Measurements from ENCODE around the gene NDUFS4. TPM values are rescaled to one million over a fixed set of nuclear protein-coding genes. Genes with fewer than 3 reads are reported as not detected.

The NDUFS4 gene
- total RNA-seq, 2 experiments from 2014 or later: 52.2 to 69.1 TPM

GRCh38 chr5:53549792-53550191, 10.6 kb upstream of the NDUFS4 start:
- intact Hi-C loops (cut with DNase I, micrococcal nuclease): no loop called here
- POLR2A ChIA-PET: no interaction called here
- no peak for ATAC-seq
- DNase-seq: no peak
- H3K36me3 Mint-ChIP-seq (ENCODE audit: low read depth): no peaks in the 10 kb centered on the region
- CTCF ChIA-PET: no interaction called here
- peaks cover 12% of the 10 kb centered on the region for H3K27me3 Mint-ChIP-seq
- H3K4me3 Mint-ChIP-seq: no peak overlapping the region
- no peak overlapping the region for H3K27ac Mint-ChIP-seq
- no peaks in the 10 kb centered on the region for H3K4me1 Mint-ChIP-seq
- no peaks in the 10 kb centered on the region for H3K9me3 Mint-ChIP-seq (ENCODE audit: low read depth)

DNA sequence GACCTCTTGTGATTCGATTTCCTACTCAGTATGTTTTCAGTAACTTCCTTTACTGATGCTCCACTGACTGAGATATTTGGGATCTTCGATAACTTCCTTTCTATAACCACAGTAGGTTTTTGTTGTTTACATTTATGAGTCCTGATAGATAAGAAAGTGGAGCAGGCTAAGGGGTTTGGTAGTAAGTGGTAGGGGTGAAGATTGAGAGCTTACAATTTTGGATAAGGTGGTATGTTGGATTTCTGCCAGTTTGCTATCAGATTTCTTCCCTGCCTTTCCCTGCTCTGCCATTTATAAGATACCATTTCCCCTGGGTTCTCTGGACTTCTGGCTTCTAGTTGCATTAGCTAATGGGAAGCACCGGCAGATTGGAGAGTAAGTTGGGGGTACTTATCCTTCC, 7.9 kb upstream of the NDUFS4 start:
- ChIA-PET POLR2A (no interaction called here), CTCF (interaction anchor here (0.5 to 0.9 kb wide), 3 partner anchors 43 to 971 kb away, joined by 3 read pairs; no protein-coding TSS in a partner anchor)
- no peak overlapping the region for H3K4me3 Mint-ChIP-seq
- ATAC-seq (no peak), DNase-seq (no peak)
- H3K9me3 Mint-ChIP-seq (ENCODE audit: low read depth): no peaks in the 10 kb centered on the region
- H3K27me3 Mint-ChIP-seq: peaks cover 29% of the 10 kb centered on the region
- no peak overlapping the region for H3K27ac Mint-ChIP-seq
- no peaks in the 10 kb centered on the region for H3K4me1 Mint-ChIP-seq
- intact Hi-C loops (cut with DNase I, micrococcal nuclease): no loop called here
- no peaks in the 10 kb centered on the region for H3K36me3 Mint-ChIP-seq (ENCODE audit: low read depth)

GRCh38 chr5:53554444-53554843, 6.0 kb upstream of the NDUFS4 start:
- CTCF ChIA-PET: no interaction called here
- no peak overlapping the region for H3K27ac Mint-ChIP-seq
- POLR2A ChIA-PET: no interaction called here
- no peak for DNase-seq
- intact Hi-C loops (cut with DNase I, micrococcal nuclease): no loop called here
- no peak overlapping the region for H3K4me3 Mint-ChIP-seq
- peaks cover 3% of the 10 kb centered on the region for H3K9me3 Mint-ChIP-seq (ENCODE audit: low read depth)
- peaks cover 2% of the 10 kb centered on the region for H3K36me3 Mint-ChIP-seq (ENCODE audit: low read depth)
- ATAC-seq: no peak
- H3K4me1 Mint-ChIP-seq: no peaks in the 10 kb centered on the region
- H3K27me3 Mint-ChIP-seq: peaks cover 37% of the 10 kb centered on the region

- Mint-ChIP-seq H3K4me3 (no peak overlapping the region), H3K4me1 (no peaks in the 10 kb centered on the region), H3K36me3 (ENCODE audit: low read depth) (peaks cover 2% of the 10 kb centered on the region), H3K27ac (no peak overlapping the region), H3K27me3 (peaks cover 35% of the 10 kb centered on the region), H3K9me3 (ENCODE audit: low read depth) (peaks cover 3% of the 10 kb centered on the region)
- ATAC-seq: no peak
- POLR2A ChIA-PET: no interaction called here
- intact Hi-C loops (cut with DNase I, micrococcal nuclease): no loop called here
- CTCF ChIA-PET: no interaction called here
- DNase-seq: no peak
These were observed 5.3 kb upstream of the NDUFS4 start for GRCh38 chr5:53555160-53555559.

DNA sequence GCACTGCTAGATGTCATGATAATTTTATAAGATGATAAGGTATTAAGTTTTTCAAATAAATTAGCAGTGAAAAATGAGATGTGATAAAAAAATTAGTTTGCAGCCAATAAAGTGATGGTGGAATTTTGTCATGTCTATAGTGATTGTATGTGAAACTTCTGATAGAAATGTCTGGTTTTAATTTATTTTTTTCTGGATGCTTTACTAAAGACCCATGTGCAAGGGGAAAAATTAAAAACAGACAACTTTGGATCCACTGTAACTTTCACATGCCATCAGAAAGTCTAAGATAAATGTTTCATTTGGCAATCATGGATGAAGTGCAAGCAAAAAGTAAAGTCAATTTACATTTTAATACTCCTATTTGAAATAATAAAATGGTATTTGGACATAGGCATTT, 4.4 kb upstream of the NDUFS4 start:
- H3K36me3 Mint-ChIP-seq (ENCODE audit: low read depth): peaks cover 2% of the 10 kb centered on the region
- DNase-seq: no peak
- no peak overlapping the region for H3K27ac Mint-ChIP-seq
- H3K4me1 Mint-ChIP-seq: no peaks in the 10 kb centered on the region
- H3K9me3 Mint-ChIP-seq (ENCODE audit: low read depth): peaks cover 3% of the 10 kb centered on the region
- H3K27me3 Mint-ChIP-seq: peaks cover 35% of the 10 kb centered on the region
- ATAC-seq: no peak
- POLR2A ChIA-PET: no interaction called here
- CTCF ChIA-PET: no interaction called here
- H3K4me3 Mint-ChIP-seq: no peak overlapping the region
- intact Hi-C loops (cut with DNase I, micrococcal nuclease): no loop called here

DNA sequence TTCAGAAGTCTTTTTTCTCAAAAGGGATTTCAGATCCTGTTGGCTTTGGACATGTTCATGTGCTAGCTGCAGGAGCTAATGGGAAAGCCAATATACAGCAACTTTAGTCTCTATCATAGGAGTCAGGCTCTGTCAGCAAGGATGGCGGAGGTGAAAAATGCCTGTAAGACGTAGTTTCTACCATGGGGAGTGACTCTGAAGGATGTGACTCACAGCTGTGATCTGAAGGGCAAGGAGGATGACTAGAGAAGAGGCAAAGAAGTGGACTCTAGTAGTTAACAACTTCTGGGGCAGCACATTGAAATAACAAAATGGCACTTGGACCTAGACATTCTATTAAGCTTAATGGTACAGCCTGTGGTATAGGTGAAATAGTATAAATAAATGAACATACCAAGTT, 3.1 kb upstream of the NDUFS4 start:
- DNase-seq: no peak
- H3K27ac Mint-ChIP-seq: no peak overlapping the region
- peaks cover 8% of the 10 kb centered on the region for H3K4me1 Mint-ChIP-seq
- peaks cover 2% of the 10 kb centered on the region for H3K36me3 Mint-ChIP-seq (ENCODE audit: low read depth)
- no peak overlapping the region for H3K4me3 Mint-ChIP-seq
- ChIA-PET CTCF (interaction anchor here (1.2 kb wide), 1 partner anchor 16 kb away, joined by 3 read pairs; no protein-coding TSS in a partner anchor), POLR2A (no interaction called here)
- intact Hi-C loops (cut with DNase I, micrococcal nuclease): no loop called here
- peaks cover 35% of the 10 kb centered on the region for H3K27me3 Mint-ChIP-seq
- H3K9me3 Mint-ChIP-seq (ENCODE audit: low read depth): peaks cover 3% of the 10 kb centered on the region
- no peak for ATAC-seq

DNA sequence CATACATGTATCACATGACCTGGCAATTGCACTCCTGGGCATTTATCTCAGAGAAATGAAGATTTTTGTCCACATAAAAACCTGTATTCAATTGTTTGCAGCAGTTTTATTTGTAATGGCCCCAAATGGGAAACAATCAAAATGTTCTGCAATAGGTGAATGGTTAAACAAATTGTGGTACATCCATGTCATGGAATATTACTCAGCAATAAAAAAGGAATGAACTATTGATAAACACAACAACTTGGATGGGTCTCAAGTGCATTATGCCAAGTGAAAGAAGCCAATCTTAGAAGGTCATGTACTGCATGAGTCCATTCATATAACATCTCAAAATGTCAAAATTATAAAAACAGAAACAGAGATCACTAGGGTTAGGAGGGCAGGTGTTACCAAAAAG, 1.5 kb upstream of the NDUFS4 start:
- Mint-ChIP-seq H3K27ac (no peak overlapping the region), H3K4me3 (no peak overlapping the region), H3K27me3 (peaks cover 29% of the 10 kb centered on the region), H3K36me3 (ENCODE audit: low read depth) (peaks cover 5% of the 10 kb centered on the region), H3K4me1 (peaks cover 19% of the 10 kb centered on the region), H3K9me3 (ENCODE audit: low read depth) (peaks cover 3% of the 10 kb centered on the region)
- ATAC-seq (no peak), DNase-seq (no peak)
- CTCF ChIA-PET: no interaction called here
- POLR2A ChIA-PET: no interaction called here
- intact Hi-C loops (cut with DNase I, micrococcal nuclease): no loop called here

DNA sequence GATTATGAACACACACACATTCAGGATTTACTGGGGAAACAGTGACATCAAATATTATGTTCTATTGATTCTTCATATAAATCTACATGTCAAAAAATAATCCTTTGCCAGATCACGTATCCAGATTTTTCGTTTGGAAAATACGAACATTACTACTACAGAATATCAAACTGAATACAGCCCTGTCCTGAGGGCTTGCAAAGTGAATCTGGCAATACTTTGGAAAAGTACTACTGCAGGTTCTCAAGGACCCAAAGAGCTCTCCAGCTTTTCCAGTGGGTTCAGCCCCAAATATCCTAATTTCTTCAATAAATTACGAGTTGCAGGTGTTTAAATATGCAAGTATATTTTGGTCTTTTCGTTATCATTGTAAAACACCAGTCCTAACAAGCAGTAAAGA, 411 bp upstream of the NDUFS4 start:
- DNase-seq: no peak
- peaks cover 8% of the 10 kb centered on the region for H3K36me3 Mint-ChIP-seq (ENCODE audit: low read depth)
- peaks cover 23% of the 10 kb centered on the region for H3K27me3 Mint-ChIP-seq
- peaks cover 25% of the 10 kb centered on the region for H3K4me1 Mint-ChIP-seq
- intact Hi-C loops (cut with DNase I, micrococcal nuclease): loop anchor here (2.0 to 5.0 kb wide), 4 partner anchors 77 to 751 kb away; partner anchors contain the start of genes ARL15 (in 1 of the 2), FST (in 1 of the 2) and MOCS2 (in 1 of the 2)
- H3K4me3 Mint-ChIP-seq: peak overlapping the region; percentile 84
- H3K27ac Mint-ChIP-seq: no peak overlapping the region
- peaks cover 3% of the 10 kb centered on the region for H3K9me3 Mint-ChIP-seq (ENCODE audit: low read depth)
- ATAC-seq: peak; percentile 7
- ChIA-PET CTCF (interaction anchor here (0.9 kb wide), 1 partner anchor 14 kb away, joined by 4 read pairs; no protein-coding TSS in a partner anchor), POLR2A (no interaction called here)

- intact Hi-C loops (cut with DNase I, micrococcal nuclease): no loop called here
- no peak for ATAC-seq
- H3K27ac Mint-ChIP-seq: no peak overlapping the region
- ChIA-PET CTCF (no interaction called here), POLR2A (no interaction called here)
- no peaks in the 10 kb centered on the region for H3K27me3 Mint-ChIP-seq
- H3K4me1 Mint-ChIP-seq: peaks cover 30% of the 10 kb centered on the region
- H3K36me3 Mint-ChIP-seq (ENCODE audit: low read depth): peaks cover 10% of the 10 kb centered on the region
- H3K4me3 Mint-ChIP-seq: no peak overlapping the region
- H3K9me3 Mint-ChIP-seq (ENCODE audit: low read depth): no peaks in the 10 kb centered on the region
- no peak for DNase-seq
These were observed 8.0 kb downstream of the NDUFS4 start for GRCh38 chr5:53568401-53568800.

- CTCF ChIA-PET: no interaction called here
- Mint-ChIP-seq H3K36me3 (ENCODE audit: low read depth) (peaks cover 10% of the 10 kb centered on the region), H3K27ac (no peak overlapping the region), H3K27me3 (no peaks in the 10 kb centered on the region), H3K4me3 (no peak overlapping the region), H3K4me1 (peaks cover 30% of the 10 kb centered on the region), H3K9me3 (ENCODE audit: low read depth) (no peaks in the 10 kb centered on the region)
- POLR2A ChIA-PET: no interaction called here
- no peak for DNase-seq
- no peak for ATAC-seq
- intact Hi-C loops (cut with DNase I, micrococcal nuclease): no loop called here
These were observed 8.4 kb downstream of the NDUFS4 start for GRCh38 chr5:53568871-53569270.

DNA sequence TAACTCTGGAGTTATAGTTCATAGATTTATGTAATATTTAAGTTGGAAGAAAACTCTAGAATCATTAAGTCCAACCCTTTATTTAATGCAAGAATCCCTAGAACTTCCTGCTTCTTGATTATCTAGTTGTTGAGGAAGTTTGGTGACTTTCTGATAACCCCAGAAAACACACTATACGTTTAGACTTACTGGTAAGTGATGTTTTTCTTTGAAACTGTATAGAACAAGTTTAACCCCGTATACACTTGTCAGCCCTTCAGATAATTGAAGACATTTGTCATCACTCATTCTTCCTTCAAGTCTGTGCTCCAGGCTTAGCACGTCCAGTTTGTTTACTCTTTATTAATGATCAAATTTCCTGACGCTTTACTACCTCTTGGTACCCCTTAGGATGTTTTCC, 9.0 kb downstream of the NDUFS4 start:
- ATAC-seq: no peak
- H3K27me3 Mint-ChIP-seq: no peaks in the 10 kb centered on the region
- peaks cover 30% of the 10 kb centered on the region for H3K4me1 Mint-ChIP-seq
- no peak for DNase-seq
- H3K4me3 Mint-ChIP-seq: no peak overlapping the region
- H3K9me3 Mint-ChIP-seq (ENCODE audit: low read depth): no peaks in the 10 kb centered on the region
- peaks cover 8% of the 10 kb centered on the region for H3K36me3 Mint-ChIP-seq (ENCODE audit: low read depth)
- POLR2A ChIA-PET: no interaction called here
- CTCF ChIA-PET: no interaction called here
- no peak overlapping the region for H3K27ac Mint-ChIP-seq
- intact Hi-C loops (cut with DNase I, micrococcal nuclease): no loop called here

- intact Hi-C loops (cut with DNase I, micrococcal nuclease): no loop called here
- Mint-ChIP-seq H3K4me1 (peaks cover 39% of the 10 kb centered on the region), H3K4me3 (no peak overlapping the region), H3K9me3 (ENCODE audit: low read depth) (no peaks in the 10 kb centered on the region), H3K36me3 (ENCODE audit: low read depth) (peaks cover 10% of the 10 kb centered on the region), H3K27me3 (no peaks in the 10 kb centered on the region), H3K27ac (no peak overlapping the region)
- ATAC-seq: no peak
- ChIA-PET POLR2A (no interaction called here), CTCF (no interaction called here)
- DNase-seq: no peak
These were observed 11.0 kb downstream of the NDUFS4 start for GRCh38 chr5:53571403-53571802.

DNA sequence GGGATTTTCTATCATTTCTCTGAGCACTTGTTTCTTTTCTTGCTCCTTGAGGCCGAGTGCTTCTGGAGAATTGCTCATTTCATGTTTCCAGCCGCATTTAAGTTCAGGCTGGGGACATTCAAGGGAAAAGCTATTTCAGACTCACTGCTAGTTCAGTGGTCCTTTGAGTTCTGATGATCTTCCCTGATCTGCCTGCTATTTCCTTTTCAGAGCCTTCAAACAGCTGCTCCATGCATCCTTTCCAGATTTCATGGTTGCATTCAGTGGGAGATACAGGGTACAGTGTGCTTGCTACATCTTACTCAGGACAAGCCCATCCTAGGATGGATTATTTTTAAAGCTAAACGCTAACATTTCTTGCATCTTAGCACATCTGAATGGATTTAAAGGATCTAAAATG, 14.7 kb downstream of the NDUFS4 start:
- peaks cover 10% of the 10 kb centered on the region for H3K36me3 Mint-ChIP-seq (ENCODE audit: low read depth)
- ATAC-seq (no peak), DNase-seq (no peak)
- intact Hi-C loops (cut with DNase I, micrococcal nuclease): no loop called here
- no peak overlapping the region for H3K4me3 Mint-ChIP-seq
- CTCF ChIA-PET: no interaction called here
- POLR2A ChIA-PET: interaction anchor here (0.6 kb wide), 1 partner anchor 131 kb away, joined by 3 read pairs; no protein-coding TSS in a partner anchor
- H3K27ac Mint-ChIP-seq: no peak overlapping the region
- H3K9me3 Mint-ChIP-seq (ENCODE audit: low read depth): no peaks in the 10 kb centered on the region
- peaks cover 47% of the 10 kb centered on the region for H3K4me1 Mint-ChIP-seq
- H3K27me3 Mint-ChIP-seq: no peaks in the 10 kb centered on the region
